GM12801 (cell line): ENCODE data around the gene OGDHL.

Experiments used
- TF ChIP-seq, protein P1 (sequence below): IDR thresholded peaks from one replicate; pipeline ENCODE4 v1.5.1; 2011; ENCODE audit warnings: control low read depth; ENCODE audit not compliant: insufficient read length; ENCODE audit errors: extremely low read depth

The OGDHL gene

DNA sequence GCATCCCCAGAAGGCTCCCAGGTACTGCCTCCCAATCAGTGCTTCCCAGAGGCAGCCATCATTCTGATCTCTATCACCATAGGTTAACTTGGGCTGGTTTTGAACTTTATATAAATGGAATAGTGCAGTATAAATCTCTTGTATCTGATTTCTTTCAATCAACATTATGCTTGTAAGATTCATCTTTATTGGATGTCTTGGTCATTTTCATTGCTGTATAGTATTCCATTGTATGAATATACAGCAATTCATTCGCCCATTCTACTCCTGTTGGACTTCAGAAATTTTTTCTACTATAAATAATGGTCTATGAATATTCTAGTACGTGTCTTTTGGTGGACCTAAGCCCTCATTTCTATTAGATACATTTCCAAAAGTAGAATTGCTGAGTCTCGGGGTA lies 16.1 kb upstream of the OGDHL start:
- TF ChIP-seq, protein P1, sequence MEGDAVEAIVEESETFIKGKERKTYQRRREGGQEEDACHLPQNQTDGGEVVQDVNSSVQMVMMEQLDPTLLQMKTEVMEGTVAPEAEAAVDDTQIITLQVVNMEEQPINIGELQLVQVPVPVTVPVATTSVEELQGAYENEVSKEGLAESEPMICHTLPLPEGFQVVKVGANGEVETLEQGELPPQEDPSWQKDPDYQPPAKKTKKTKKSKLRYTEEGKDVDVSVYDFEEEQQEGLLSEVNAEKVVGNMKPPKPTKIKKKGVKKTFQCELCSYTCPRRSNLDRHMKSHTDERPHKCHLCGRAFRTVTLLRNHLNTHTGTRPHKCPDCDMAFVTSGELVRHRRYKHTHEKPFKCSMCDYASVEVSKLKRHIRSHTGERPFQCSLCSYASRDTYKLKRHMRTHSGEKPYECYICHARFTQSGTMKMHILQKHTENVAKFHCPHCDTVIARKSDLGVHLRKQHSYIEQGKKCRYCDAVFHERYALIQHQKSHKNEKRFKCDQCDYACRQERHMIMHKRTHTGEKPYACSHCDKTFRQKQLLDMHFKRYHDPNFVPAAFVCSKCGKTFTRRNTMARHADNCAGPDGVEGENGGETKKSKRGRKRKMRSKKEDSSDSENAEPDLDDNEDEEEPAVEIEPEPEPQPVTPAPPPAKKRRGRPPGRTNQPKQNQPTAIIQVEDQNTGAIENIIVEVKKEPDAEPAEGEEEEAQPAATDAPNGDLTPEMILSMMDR, result no peak

DNA sequence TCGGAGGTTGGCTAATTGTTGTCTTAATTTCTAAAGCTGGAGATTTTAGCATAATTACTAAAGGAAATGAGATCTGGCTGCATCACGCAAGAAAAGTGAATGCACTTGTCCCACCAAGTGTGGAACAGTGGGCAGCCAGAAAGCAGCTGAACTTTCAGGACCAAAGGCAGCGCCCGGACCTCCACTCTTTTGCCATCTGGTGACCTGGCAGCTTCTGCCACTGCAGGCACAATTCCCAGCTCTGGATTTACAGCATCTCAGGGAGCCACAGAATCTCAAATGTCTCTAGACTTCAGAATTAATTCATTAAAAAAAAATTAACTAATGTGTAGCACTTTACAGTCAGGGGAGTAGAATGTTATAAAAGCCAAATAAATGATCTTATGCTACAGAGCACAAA lies 14.7 kb upstream of the OGDHL start:
- TF ChIP-seq, protein P1, result no peak

- TF ChIP-seq, protein P1, result no peak
These were observed 12.9 kb upstream of the OGDHL start for GRCh38 chr10:49775014-49775413.

- TF ChIP-seq, protein P1, result no peak
These were observed 7.6 kb upstream of the OGDHL start for GRCh38 chr10:49769692-49770091.

DNA sequence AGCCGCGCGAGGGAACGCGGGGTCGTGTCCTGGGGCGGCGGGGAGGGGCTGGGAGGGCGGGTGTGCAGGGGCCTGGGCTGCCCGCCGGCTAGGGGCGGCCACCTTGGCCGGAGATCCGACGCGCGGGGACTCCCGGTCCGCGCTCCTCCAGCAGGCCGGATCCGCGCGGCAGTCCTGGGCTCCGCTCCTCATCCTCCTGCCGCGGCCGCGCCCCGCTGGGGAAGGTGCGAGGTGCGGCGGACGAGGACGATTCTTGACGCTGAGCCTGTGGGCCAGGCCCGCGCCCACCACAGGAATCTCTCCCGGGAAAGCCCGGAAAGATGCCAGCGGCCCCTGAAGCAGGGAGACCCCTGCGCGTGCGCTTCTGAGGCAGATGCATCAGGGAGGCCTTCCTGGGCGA lies 6.6 kb upstream of the OGDHL start:
- TF ChIP-seq, protein P1, result no peak

GRCh38 chr10:49768329-49768728 lies 6.2 kb upstream of the OGDHL start:
- TF ChIP-seq, protein P1, result no peak

DNA sequence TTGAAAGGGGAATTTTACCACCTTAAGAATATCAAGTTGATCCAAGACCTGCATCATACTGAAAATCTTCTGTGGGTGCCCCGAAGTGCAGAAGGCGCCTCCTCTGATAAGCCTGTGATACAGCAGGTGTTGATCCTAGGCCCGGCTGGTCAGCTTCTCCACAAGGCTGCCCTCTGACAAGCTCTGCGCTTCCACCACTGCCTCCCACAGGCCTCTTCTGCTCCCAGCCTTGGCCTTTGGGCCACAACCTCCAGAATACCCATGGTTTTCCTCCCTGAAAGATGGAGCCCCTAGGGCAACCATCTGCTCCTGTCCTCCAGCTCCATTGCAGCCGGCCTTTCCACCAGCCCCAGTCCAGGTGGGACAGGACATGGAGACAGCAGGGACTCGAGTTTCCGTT lies 5.6 kb upstream of the OGDHL start:
- TF ChIP-seq, protein P1, result no peak

GRCh38 chr10:49766484-49766883 lies 4.4 kb upstream of the OGDHL start:
- TF ChIP-seq, protein P1, result no peak
